ENCODE results near the gene B4GALT6.

- TF ChIP-seq CTCF (IDR thresholded peaks at IDR 0.05 in 2 of 3, conservative IDR thresholded peaks at IDR 0.05 in 1 of 3; ENCODE audit: control insufficient read depth in 2 of 3, extremely low read depth in 1 of 3, insufficient read depth in 1 of 3, low read depth in 3 of 3, low read length in 3 of 3) (no peak), SRF (IDR thresholded peaks at IDR 0.05; ENCODE audit: low read depth in 2 of 2, low read length in 2 of 2) (no peak), POLR2A (IDR thresholded peaks at IDR 0.05; ENCODE audit: low read depth, low read length) (no peak), PML (IDR thresholded peaks at IDR 0.05; ENCODE audit: low read length) (peak; percentile 12; the same call in 1 of the 2 replicates), HDAC6 (IDR thresholded peaks at IDR 0.05; ENCODE audit: unreplicated experiment) (no peak), SIN3A (IDR thresholded peaks at IDR 0.05; ENCODE audit: low read depth, low read length) (no peak), MYC (IDR thresholded peaks at IDR 0.05; ENCODE audit: insufficient read depth, insufficient read length, insufficient replicate concordance, low read length, severe bottlenecking) (no peak), MAX (IDR thresholded peaks at IDR 0.05; ENCODE audit: low read depth, low read length) (no peak), EZH2 (IDR thresholded peaks at IDR 0.05; ENCODE audit: borderline replicate concordance, control insufficient read depth, low read depth, low read length) (no peak), NFIC (IDR thresholded peaks at IDR 0.05; ENCODE audit: low read depth, low read length) (no peak)
- TF ChIP-seq, protein P1, sequence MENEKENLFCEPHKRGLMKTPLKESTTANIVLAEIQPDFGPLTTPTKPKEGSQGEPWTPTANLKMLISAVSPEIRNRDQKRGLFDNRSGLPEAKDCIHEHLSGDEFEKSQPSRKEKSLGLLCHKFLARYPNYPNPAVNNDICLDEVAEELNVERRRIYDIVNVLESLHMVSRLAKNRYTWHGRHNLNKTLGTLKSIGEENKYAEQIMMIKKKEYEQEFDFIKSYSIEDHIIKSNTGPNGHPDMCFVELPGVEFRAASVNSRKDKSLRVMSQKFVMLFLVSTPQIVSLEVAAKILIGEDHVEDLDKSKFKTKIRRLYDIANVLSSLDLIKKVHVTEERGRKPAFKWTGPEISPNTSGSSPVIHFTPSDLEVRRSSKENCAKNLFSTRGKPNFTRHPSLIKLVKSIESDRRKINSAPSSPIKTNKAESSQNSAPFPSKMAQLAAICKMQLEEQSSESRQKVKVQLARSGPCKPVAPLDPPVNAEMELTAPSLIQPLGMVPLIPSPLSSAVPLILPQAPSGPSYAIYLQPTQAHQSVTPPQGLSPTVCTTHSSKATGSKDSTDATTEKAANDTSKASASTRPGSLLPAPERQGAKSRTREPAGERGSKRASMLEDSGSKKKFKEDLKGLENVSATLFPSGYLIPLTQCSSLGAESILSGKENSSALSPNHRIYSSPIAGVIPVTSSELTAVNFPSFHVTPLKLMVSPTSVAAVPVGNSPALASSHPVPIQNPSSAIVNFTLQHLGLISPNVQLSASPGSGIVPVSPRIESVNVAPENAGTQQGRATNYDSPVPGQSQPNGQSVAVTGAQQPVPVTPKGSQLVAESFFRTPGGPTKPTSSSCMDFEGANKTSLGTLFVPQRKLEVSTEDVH (IDR thresholded peaks at IDR 0.05; ENCODE audit: low read depth, partially characterized antibody): no peak
- TF ChIP-seq, protein P2, sequence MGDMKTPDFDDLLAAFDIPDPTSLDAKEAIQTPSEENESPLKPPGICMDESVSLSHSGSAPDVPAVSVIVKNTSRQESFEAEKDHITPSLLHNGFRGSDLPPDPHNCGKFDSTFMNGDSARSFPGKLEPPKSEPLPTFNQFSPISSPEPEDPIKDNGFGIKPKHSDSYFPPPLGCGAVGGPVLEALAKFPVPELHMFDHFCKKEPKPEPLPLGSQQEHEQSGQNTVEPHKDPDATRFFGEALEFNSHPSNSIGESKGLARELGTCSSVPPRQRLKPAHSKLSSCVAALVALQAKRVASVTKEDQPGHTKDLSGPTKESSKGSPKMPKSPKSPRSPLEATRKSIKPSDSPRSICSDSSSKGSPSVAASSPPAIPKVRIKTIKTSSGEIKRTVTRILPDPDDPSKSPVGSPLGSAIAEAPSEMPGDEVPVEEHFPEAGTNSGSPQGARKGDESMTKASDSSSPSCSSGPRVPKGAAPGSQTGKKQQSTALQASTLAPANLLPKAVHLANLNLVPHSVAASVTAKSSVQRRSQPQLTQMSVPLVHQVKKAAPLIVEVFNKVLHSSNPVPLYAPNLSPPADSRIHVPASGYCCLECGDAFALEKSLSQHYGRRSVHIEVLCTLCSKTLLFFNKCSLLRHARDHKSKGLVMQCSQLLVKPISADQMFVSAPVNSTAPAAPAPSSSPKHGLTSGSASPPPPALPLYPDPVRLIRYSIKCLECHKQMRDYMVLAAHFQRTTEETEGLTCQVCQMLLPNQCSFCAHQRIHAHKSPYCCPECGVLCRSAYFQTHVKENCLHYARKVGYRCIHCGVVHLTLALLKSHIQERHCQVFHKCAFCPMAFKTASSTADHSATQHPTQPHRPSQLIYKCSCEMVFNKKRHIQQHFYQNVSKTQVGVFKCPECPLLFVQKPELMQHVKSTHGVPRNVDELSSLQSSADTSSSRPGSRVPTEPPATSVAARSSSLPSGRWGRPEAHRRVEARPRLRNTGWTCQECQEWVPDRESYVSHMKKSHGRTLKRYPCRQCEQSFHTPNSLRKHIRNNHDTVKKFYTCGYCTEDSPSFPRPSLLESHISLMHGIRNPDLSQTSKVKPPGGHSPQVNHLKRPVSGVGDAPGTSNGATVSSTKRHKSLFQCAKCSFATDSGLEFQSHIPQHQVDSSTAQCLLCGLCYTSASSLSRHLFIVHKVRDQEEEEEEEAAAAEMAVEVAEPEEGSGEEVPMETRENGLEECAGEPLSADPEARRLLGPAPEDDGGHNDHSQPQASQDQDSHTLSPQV (IDR thresholded peaks at IDR 0.05): no peak
These were observed 1.3 kb downstream of the B4GALT6 start for GRCh38 chr18:31683106-31683505.
